ENCODE measurements around the gene PRIM2.
"Not testable (repeated sequence)": the region's sequence is repeated elsewhere in the genome, so short reads cannot be mapped to it uniquely, and the experiment has no call there.

DNA sequence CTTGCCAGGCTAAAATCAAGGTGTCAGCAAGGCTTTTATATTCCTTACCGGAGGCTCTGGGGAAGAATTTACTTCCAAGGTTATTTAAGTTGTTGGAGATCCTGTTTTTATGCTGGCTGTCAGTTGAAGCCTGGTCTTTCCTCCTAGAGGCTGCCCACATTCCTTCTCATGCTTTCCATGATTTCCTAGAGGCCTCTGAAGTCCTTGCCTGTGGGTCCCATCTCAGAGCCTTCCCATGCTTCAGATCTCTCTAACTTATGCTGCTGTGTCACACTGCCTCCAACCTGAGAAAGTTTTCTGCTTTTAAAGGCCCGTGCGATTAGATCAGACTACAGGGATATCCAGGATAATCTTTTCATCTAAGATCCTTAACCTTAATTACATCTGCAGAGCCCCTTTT lies 198.4 kb downstream of the PRIM2 start:
- not testable (repeated sequence) for TF ChIP-seq SMC3 (IDR thresholded peaks at IDR 0.05); CTCF (IDR thresholded peaks at IDR 0.05); CHD4 (IDR thresholded peaks at IDR 0.05; ENCODE audit: borderline replicate concordance); BHLHE40 (IDR thresholded peaks at IDR 0.05; ENCODE audit: low read depth, low read length); EP300 (IDR thresholded peaks at IDR 0.05); POLR2A (IDR thresholded peaks at IDR 0.05; ENCODE audit: low read length); KDM5A (IDR thresholded peaks at IDR 0.05); EHF (CRISPR knock-in tag; IDR thresholded peaks at IDR 0.05); MAX (IDR thresholded peaks at IDR 0.05); KDM1A (IDR thresholded peaks at IDR 0.05; ENCODE audit: low read depth)
- TF ChIP-seq, protein P1, sequence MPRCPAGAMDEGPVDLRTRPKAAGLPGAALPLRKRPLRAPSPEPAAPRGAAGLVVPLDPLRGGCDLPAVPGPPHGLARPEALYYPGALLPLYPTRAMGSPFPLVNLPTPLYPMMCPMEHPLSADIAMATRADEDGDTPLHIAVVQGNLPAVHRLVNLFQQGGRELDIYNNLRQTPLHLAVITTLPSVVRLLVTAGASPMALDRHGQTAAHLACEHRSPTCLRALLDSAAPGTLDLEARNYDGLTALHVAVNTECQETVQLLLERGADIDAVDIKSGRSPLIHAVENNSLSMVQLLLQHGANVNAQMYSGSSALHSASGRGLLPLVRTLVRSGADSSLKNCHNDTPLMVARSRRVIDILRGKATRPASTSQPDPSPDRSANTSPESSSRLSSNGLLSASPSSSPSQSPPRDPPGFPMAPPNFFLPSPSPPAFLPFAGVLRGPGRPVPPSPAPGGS (IDR thresholded peaks at IDR 0.05), result not testable (repeated sequence)
- TF ChIP-seq, protein P2, sequence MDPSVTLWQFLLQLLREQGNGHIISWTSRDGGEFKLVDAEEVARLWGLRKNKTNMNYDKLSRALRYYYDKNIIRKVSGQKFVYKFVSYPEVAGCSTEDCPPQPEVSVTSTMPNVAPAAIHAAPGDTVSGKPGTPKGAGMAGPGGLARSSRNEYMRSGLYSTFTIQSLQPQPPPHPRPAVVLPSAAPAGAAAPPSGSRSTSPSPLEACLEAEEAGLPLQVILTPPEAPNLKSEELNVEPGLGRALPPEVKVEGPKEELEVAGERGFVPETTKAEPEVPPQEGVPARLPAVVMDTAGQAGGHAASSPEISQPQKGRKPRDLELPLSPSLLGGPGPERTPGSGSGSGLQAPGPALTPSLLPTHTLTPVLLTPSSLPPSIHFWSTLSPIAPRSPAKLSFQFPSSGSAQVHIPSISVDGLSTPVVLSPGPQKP (IDR thresholded peaks at IDR 0.05; ENCODE audit: low read depth, low read length), result not testable (repeated sequence)
- TF ChIP-seq, protein P3, sequence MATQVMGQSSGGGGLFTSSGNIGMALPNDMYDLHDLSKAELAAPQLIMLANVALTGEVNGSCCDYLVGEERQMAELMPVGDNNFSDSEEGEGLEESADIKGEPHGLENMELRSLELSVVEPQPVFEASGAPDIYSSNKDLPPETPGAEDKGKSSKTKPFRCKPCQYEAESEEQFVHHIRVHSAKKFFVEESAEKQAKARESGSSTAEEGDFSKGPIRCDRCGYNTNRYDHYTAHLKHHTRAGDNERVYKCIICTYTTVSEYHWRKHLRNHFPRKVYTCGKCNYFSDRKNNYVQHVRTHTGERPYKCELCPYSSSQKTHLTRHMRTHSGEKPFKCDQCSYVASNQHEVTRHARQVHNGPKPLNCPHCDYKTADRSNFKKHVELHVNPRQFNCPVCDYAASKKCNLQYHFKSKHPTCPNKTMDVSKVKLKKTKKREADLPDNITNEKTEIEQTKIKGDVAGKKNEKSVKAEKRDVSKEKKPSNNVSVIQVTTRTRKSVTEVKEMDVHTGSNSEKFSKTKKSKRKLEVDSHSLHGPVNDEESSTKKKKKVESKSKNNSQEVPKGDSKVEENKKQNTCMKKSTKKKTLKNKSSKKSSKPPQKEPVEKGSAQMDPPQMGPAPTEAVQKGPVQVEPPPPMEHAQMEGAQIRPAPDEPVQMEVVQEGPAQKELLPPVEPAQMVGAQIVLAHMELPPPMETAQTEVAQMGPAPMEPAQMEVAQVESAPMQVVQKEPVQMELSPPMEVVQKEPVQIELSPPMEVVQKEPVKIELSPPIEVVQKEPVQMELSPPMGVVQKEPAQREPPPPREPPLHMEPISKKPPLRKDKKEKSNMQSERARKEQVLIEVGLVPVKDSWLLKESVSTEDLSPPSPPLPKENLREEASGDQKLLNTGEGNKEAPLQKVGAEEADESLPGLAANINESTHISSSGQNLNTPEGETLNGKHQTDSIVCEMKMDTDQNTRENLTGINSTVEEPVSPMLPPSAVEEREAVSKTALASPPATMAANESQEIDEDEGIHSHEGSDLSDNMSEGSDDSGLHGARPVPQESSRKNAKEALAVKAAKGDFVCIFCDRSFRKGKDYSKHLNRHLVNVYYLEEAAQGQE (IDR thresholded peaks at IDR 0.05), result not testable (repeated sequence)

All from A549 (cell line).